Type B pancreatic cell (in vitro differentiated cells): ENCODE results near the gene CENPV. TPM values are rescaled to one million over a fixed set of nuclear protein-coding genes. Genes with fewer than 3 reads are reported as not detected.
A peak's percentile ranks its signal among the peaks of the same experiment; 100 is the strongest.

Experiments used
- DNase-seq: peaks from one replicate; pipeline ENCODE4 v3.0.0; 2021; ENCODE audit warnings: mixed read lengths; ENCODE audit not compliant: unreplicated experiment; ENCODE audit errors: extremely low spot score
- H3K27ac Mint-ChIP-seq: 2 replicates; pipeline ENCODE4 v1.8.0; 2021; ENCODE audit warnings: mild to moderate bottlenecking, mixed read lengths
- H3K27me3 Mint-ChIP-seq: 2 replicates; pipeline ENCODE4 v1.8.0; 2021; ENCODE audit warnings: mixed read lengths
- H3K36me3 Mint-ChIP-seq: 2 replicates; pipeline ENCODE4 v1.8.0; 2021; ENCODE audit warnings: mixed read lengths
- H3K4me1 Mint-ChIP-seq: one replicate; pipeline ENCODE4 v1.8.0; 2021; ENCODE audit warnings: mixed read lengths; ENCODE audit not compliant: unreplicated experiment
- H3K4me3 Mint-ChIP-seq: 2 replicates; pipeline ENCODE4 v1.8.0; 2021; ENCODE audit warnings: mild to moderate bottlenecking, mixed read lengths
- H3K9me3 Mint-ChIP-seq: 2 replicates; pipeline ENCODE4 v1.8.0; 2021; ENCODE audit warnings: mixed read lengths
- total RNA-seq: library from RNA; stranded (reverse); gene quantifications from 2 replicates; pipeline ENCODE4 v1.2.1, GENCODE V29; 2021; ENCODE audit warnings: low replicate concordance
- TF ChIP-seq, protein P1 (sequence below): fragments of 200-600 bp; sonication (generic); conservative IDR thresholded peaks from 2 replicates; pipeline ENCODE4 v1.5.0; 2021; ENCODE audit warnings: antibody characterized with exemption, mild to moderate bottlenecking

Gene CENPV
- total RNA-seq, 1 donor from 2014 or later = 152 TPM

DNA sequence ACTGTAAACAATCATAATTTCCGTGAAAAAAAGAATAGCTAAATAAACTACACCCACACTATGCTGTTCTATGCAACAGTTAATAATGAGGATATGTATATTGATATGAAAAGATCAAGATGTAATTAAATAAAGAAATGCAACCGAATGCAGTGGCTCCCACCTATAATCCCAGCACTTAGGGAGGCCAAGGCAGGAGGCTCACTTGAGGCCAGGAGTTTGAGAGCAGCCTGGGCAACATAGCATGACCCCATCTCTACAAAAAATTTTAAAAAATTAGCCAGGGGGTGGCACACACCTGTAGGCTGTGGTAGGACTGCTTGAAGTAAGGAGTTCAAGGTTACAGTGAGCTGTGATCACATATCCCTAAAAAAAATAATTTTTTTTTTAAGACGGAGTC, 14.9 kb downstream of the CENPV start:
- H3K9me3 Mint-ChIP-seq = no peaks in the 10 kb centered on the region
- no peak overlapping the region for H3K4me3 Mint-ChIP-seq
- H3K4me1 Mint-ChIP-seq = no peaks in the 10 kb centered on the region
- no peaks in the 10 kb centered on the region for H3K27me3 Mint-ChIP-seq
- H3K27ac Mint-ChIP-seq = no peak overlapping the region
- H3K36me3 Mint-ChIP-seq = peaks cover 12% of the 10 kb centered on the region
- TF ChIP-seq, protein P1, sequence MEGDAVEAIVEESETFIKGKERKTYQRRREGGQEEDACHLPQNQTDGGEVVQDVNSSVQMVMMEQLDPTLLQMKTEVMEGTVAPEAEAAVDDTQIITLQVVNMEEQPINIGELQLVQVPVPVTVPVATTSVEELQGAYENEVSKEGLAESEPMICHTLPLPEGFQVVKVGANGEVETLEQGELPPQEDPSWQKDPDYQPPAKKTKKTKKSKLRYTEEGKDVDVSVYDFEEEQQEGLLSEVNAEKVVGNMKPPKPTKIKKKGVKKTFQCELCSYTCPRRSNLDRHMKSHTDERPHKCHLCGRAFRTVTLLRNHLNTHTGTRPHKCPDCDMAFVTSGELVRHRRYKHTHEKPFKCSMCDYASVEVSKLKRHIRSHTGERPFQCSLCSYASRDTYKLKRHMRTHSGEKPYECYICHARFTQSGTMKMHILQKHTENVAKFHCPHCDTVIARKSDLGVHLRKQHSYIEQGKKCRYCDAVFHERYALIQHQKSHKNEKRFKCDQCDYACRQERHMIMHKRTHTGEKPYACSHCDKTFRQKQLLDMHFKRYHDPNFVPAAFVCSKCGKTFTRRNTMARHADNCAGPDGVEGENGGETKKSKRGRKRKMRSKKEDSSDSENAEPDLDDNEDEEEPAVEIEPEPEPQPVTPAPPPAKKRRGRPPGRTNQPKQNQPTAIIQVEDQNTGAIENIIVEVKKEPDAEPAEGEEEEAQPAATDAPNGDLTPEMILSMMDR = no peak
- DNase-seq = no peak

GRCh38 chr17:16329519-16330271, 23.6 kb downstream of the CENPV start:
- H3K36me3 Mint-ChIP-seq = no peaks in the 10 kb centered on the region
- H3K27me3 Mint-ChIP-seq = no peaks in the 10 kb centered on the region
- H3K27ac Mint-ChIP-seq = no peak overlapping the region
- TF ChIP-seq, protein P1 = no peak
- no peaks in the 10 kb centered on the region for H3K4me1 Mint-ChIP-seq
- no peaks in the 10 kb centered on the region for H3K9me3 Mint-ChIP-seq
- DNase-seq = no peak
- H3K4me3 Mint-ChIP-seq = no peak overlapping the region

DNA sequence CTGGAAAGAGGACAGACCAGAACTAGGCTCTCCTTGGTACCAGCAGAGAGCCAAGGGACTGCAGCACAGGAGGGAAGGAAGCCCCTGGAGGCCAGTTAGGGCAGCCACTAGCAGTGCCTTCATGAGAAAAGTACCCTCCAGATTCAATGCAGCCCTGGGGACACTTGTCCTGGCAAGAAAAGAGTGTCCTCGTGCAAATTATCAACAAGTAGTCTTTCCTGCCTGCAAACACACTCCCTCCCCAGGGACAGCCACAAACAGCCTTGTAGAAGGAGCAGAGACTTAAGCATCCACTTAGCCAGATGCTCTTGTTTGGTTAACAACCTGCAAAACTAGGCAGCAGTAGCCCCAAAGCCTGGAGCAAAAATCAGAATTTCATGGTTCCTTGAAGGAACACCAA, 24.3 kb downstream of the CENPV start:
- no peaks in the 10 kb centered on the region for H3K27me3 Mint-ChIP-seq
- no peak overlapping the region for H3K27ac Mint-ChIP-seq
- no peaks in the 10 kb centered on the region for H3K36me3 Mint-ChIP-seq
- H3K4me3 Mint-ChIP-seq = no peak overlapping the region
- DNase-seq = no peak
- H3K9me3 Mint-ChIP-seq = no peaks in the 10 kb centered on the region
- H3K4me1 Mint-ChIP-seq = no peaks in the 10 kb centered on the region
- TF ChIP-seq, protein P1 = peak; percentile 24

GRCh38 chr17:16327018-16327417, 26.3 kb downstream of the CENPV start:
- TF ChIP-seq, protein P1 = no peak
- no peaks in the 10 kb centered on the region for H3K9me3 Mint-ChIP-seq
- H3K4me1 Mint-ChIP-seq = no peaks in the 10 kb centered on the region
- H3K27me3 Mint-ChIP-seq = no peaks in the 10 kb centered on the region
- H3K27ac Mint-ChIP-seq = no peak overlapping the region
- no peak overlapping the region for H3K4me3 Mint-ChIP-seq
- H3K36me3 Mint-ChIP-seq = peaks cover 4% of the 10 kb centered on the region
- DNase-seq = no peak

- H3K36me3 Mint-ChIP-seq = peaks cover 4% of the 10 kb centered on the region
- no peaks in the 10 kb centered on the region for H3K27me3 Mint-ChIP-seq
- no peak for DNase-seq
- no peaks in the 10 kb centered on the region for H3K9me3 Mint-ChIP-seq
- H3K4me3 Mint-ChIP-seq = no peak overlapping the region
- TF ChIP-seq, protein P1 = no peak
- no peak overlapping the region for H3K27ac Mint-ChIP-seq
- no peaks in the 10 kb centered on the region for H3K4me1 Mint-ChIP-seq
Observed at GRCh38 chr17:16325964-16326363, 27.3 kb downstream of the CENPV start.

DNA sequence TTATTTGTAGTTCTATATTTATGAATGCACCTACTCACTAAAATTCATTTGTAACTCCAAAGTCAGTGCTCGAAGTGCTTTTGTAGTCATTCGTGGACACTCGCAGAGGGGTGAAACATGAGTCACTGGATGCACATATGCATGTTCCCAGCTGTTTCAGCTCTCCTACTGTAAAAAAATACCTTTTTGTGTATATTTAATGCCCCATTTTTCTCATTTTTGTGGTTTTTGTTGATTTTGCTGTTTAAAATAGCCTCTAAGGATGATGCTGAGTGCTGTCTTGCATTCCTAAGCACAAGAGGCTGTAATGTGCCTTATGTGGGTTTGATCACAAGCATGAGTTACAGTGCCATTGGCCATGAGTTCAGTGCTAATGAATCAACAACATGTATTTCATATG, 30.6 kb downstream of the CENPV start:
- Mint-ChIP-seq H3K9me3 (no peaks in the 10 kb centered on the region), H3K36me3 (peaks cover 4% of the 10 kb centered on the region), H3K27ac (no peak overlapping the region)

More for the DNA sequence above, 30.6 kb downstream of the CENPV start:
- no peaks in the 10 kb centered on the region for H3K27me3 Mint-ChIP-seq
- no peak for DNase-seq
- no peaks in the 10 kb centered on the region for H3K4me1 Mint-ChIP-seq
- TF ChIP-seq, protein P1 = no peak
- no peak overlapping the region for H3K4me3 Mint-ChIP-seq
